ENCODE data around the gene FNDC8.

The FNDC8 gene

GRCh38 chr17:35132099-35132498 lies 10.7 kb downstream of the FNDC8 start:
- DNase-seq (ENCODE audit: extremely low spot score): no peak
- TF ChIP-seq, protein P1, sequence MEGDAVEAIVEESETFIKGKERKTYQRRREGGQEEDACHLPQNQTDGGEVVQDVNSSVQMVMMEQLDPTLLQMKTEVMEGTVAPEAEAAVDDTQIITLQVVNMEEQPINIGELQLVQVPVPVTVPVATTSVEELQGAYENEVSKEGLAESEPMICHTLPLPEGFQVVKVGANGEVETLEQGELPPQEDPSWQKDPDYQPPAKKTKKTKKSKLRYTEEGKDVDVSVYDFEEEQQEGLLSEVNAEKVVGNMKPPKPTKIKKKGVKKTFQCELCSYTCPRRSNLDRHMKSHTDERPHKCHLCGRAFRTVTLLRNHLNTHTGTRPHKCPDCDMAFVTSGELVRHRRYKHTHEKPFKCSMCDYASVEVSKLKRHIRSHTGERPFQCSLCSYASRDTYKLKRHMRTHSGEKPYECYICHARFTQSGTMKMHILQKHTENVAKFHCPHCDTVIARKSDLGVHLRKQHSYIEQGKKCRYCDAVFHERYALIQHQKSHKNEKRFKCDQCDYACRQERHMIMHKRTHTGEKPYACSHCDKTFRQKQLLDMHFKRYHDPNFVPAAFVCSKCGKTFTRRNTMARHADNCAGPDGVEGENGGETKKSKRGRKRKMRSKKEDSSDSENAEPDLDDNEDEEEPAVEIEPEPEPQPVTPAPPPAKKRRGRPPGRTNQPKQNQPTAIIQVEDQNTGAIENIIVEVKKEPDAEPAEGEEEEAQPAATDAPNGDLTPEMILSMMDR (IDR thresholded peaks at IDR 0.05; ENCODE audit: control extremely low read depth, extremely low read depth, low read depth, missing control alignments): no peak
- ChIA-PET POLR2A (no interaction called here), CTCF (no interaction called here)

- POLR2A ChIA-PET: no interaction called here
- CTCF ChIA-PET: interaction anchor here (1.7 kb wide), 1 partner anchor 614 kb away, joined by 3 read pairs; no protein-coding TSS in a partner anchor
- TF ChIP-seq, protein P1 (IDR thresholded peaks at IDR 0.05; ENCODE audit: control extremely low read depth, extremely low read depth, low read depth, missing control alignments): no peak
- no peak for DNase-seq (ENCODE audit: extremely low spot score)
Measured at GRCh38 chr17:35132816-35133550, 11.6 kb downstream of the FNDC8 start.

GRCh38 chr17:35135322-35135721 lies 13.9 kb downstream of the FNDC8 start:
- POLR2A ChIA-PET: no interaction called here
- TF ChIP-seq, protein P1 (IDR thresholded peaks at IDR 0.05; ENCODE audit: control extremely low read depth, extremely low read depth, low read depth, missing control alignments): no peak
- no peak for DNase-seq (ENCODE audit: extremely low spot score)
- CTCF ChIA-PET: interaction anchor here (0.9 to 1.1 kb wide), 3 partner anchors 8 to 16 kb away, joined by 3 to 4 read pairs (median 3); no protein-coding TSS in a partner anchor

- DNase-seq (ENCODE audit: extremely low spot score): no peak
- TF ChIP-seq, protein P1 (IDR thresholded peaks at IDR 0.05; ENCODE audit: control extremely low read depth, extremely low read depth, low read depth, missing control alignments): no peak
- ChIA-PET CTCF (interaction anchor here (2.1 kb wide), 1 partner anchor 19 kb away, joined by 5 read pairs; no protein-coding TSS in a partner anchor), POLR2A (no interaction called here)
Measured at GRCh38 chr17:35138218-35138617, 16.8 kb downstream of the FNDC8 start.

DNA sequence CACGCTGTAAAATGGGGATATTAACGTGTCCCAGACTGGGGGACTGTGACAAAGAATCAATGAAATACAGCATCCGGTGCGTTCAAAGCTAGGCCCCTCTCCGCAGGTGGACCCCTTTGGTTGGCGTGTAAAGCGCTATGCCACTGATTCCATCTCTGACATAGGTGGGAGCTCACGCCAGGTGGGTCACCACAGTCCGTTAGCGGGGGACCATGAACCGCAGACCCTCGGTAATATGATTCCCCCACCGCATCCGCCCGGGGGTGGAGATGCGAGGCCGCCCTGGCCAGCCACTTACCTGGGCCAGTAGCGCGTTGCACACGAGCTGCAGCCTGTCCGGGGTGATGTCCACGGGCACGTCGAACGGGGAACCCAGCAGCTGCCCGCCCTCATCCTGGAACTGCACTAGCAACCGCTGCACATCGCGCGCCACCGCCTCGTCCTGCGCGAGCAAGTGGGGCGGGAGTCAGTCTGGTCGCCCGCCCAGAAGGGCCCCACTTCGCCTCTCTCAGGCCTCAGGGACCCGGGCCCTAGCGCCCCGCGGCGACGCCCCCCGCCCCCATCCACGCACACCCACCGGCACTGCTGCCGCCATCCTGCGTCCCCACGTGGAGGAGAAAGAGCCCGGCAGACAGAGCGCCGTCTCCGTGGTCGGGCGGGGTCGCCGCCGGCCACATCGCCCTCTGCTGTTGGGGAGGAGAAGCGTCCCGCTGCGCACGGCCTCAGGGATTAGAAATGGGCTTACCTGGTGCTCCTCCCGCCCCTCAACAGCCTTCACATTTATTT lies 20.5 kb downstream of the FNDC8 start, which contains the start of gene NLE1:
NLE1 (minus strand) TSS at position 623 of the 786 bp plus-strand sequence; CDS start at position 595, 28 bp downstream.
- TF ChIP-seq, protein P1 (IDR thresholded peaks at IDR 0.05; ENCODE audit: control extremely low read depth, extremely low read depth, low read depth, missing control alignments): peak; percentile 98
- ChIA-PET CTCF (interaction anchor here (0.6 to 3.2 kb wide), 16 partner anchors 10 to 727 kb away, joined by 3 to 17 read pairs (median 3); partner anchors contain the start of gene RAD51D), POLR2A (no interaction called here)
- DNase-seq (ENCODE audit: extremely low spot score): peak; percentile 94

DNA sequence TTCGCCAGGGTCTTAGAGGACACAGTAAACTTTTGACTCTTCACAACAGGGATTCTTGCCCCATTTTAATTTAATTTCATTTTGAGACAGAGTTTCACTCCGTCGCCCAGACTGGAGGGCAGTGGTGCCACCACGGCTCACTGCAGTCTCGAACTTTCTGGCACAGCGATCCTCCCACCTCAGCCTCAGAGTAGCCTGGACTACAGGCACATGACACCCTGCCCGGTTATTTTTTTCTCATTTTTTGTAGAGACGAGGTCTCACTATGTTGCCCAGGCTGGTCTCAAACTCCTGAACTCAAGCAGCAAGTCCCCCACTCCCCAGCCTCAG lies 21.0 kb downstream of the FNDC8 start:
- TF ChIP-seq, protein P1 (IDR thresholded peaks at IDR 0.05; ENCODE audit: control extremely low read depth, extremely low read depth, low read depth, missing control alignments): no peak
- ChIA-PET CTCF (interaction anchor here (0.9 to 3.2 kb wide), 7 partner anchors 14 to 727 kb away, joined by 3 to 17 read pairs (median 4); partner anchors contain the start of gene RAD51D), POLR2A (no interaction called here)
- DNase-seq (ENCODE audit: extremely low spot score): no peak

Data from GM10248 (cell line).